SK-N-SH (cell line): Measurements from ENCODE around the gene SCYGR6.

Source experiments
- CTCF ChIP-seq: fragments of 200-600 bp; sonication (generic); IDR thresholded peaks from 2 replicates; pipeline ENCODE4 v1.6.1; 2017; ENCODE audit warnings: antibody characterized with exemption, mild to moderate bottlenecking, moderate library complexity
- MAX ChIP-seq: IDR thresholded peaks from 2 replicates; pipeline ENCODE4 v1.4.0; 2012; ENCODE audit warnings: low read depth
- RFX5 ChIP-seq: IDR thresholded peaks from 2 replicates; pipeline ENCODE4 v1.6.1; 2012; ENCODE audit warnings: mild to moderate bottlenecking, improper control_type of control experiment, low read length
- SMC3 ChIP-seq: IDR thresholded peaks from 2 replicates; pipeline ENCODE4 v1.6.1; 2012; ENCODE audit warnings: low read depth, low read length, improper control_type of control experiment
- TAF1 ChIP-seq: IDR thresholded peaks from 2 replicates; pipeline ENCODE4 v1.6.1; 2012; ENCODE audit warnings: low read depth, mild to moderate bottlenecking, low read length, moderate library complexity, borderline replicate concordance

- TF ChIP-seq RFX5 (no peak), TAF1 (no peak), CTCF (no peak), SMC3 (no peak), MAX (no peak)
These were observed 14.8 kb upstream of the SCYGR6 start for GRCh38 chr2:227739351-227739750.
